HEK293 (cell line): ENCODE measurements around the gene SGF29.
"Not testable (repeated sequence)": the region's sequence is repeated elsewhere in the genome, so short reads cannot be mapped to it uniquely, and the experiment has no call there.

Experiments
- CTCF ChIA-PET: fragments of 350-600 bp; formaldehyde crosslinking; extraction: SDS; loops from one replicate; lab custom pipeline; 2021; ENCODE audit warnings: antibody characterized with exemption; lab: Yijun Ruan, JAX
- POLR2A ChIA-PET: fragments of 300-600 bp; formaldehyde crosslinking; extraction: SDS; loops from one replicate; lab custom pipeline; 2020; ENCODE audit warnings: antibody characterized with exemption, inconsistent platforms; lab: Yijun Ruan, JAX
- H3K27ac ChIP-seq: fragments of 200-500 bp; sonication (Bioruptor generic); 2 replicates; pipeline ENCODE4 v1.5.1; 2014; ENCODE audit warnings: low read depth, low read length, control low read depth, inconsistent platforms; ENCODE audit errors: extremely low read depth
- H3K36me3 ChIP-seq, 2 experiments: fragments of 200-500 bp in 1 of 2; sonication (Bioruptor generic) in 1 of 2; 1 replicate in 1 of 2; 2 replicates in 1 of 2; pipeline ENCODE4 v1.5.1; 2014 to 2017; ENCODE audit warnings: inconsistent platforms in 2 of 2, low read length in 2 of 2; ENCODE audit not compliant: control insufficient read depth in 2 of 2, insufficient read depth in 1 of 2
- H3K4me1 ChIP-seq: fragments of 200-500 bp; sonication (Bioruptor generic); 2 replicates; pipeline ENCODE4 v1.5.1; 2014; ENCODE audit warnings: mild to moderate bottlenecking, low read length, inconsistent platforms; ENCODE audit not compliant: control insufficient read depth, insufficient read depth
- H3K4me3 ChIP-seq: 2 replicates; pipeline ENCODE4 v1.5.1; 2011; ENCODE audit warnings: low read depth, mild to moderate bottlenecking, control low read depth, low read length, moderate library complexity
- H3K9me3 ChIP-seq: fragments of 200-500 bp; sonication (Bioruptor generic); 2 replicates; pipeline ENCODE4 v1.5.1; 2014; ENCODE audit warnings: low read depth, low read length, inconsistent platforms; ENCODE audit not compliant: control insufficient read depth, insufficient read depth
- BCL11A ChIP-seq: fragments of 450-650 bp; formaldehyde crosslinking; IDR thresholded peaks from 2 replicates; pipeline ENCODE4 v1.5.1; 2016; ENCODE audit warnings: low read depth, missing biosample characterization, missing genetic modification characterization
- BCL11B ChIP-seq: fragments of 450-650 bp; formaldehyde crosslinking; IDR thresholded peaks from 2 replicates; pipeline ENCODE4 v1.5.1; 2016; ENCODE audit warnings: low read depth, missing biosample characterization, missing genetic modification characterization
- GLI2 ChIP-seq: fragments of 450-650 bp; formaldehyde crosslinking; IDR thresholded peaks from 2 replicates; pipeline ENCODE4; 2017; ENCODE audit warnings: missing biosample characterization, missing genetic modification characterization, low read depth, borderline replicate concordance
- HOXD13 ChIP-seq: sonication (generic); formaldehyde crosslinking; IDR thresholded peaks from 2 replicates; pipeline ENCODE4 v1.8.0; 2022; ENCODE audit warnings: missing genetic modification reagents, borderline replicate concordance
- INSM2 ChIP-seq: fragments of 450-650 bp; formaldehyde crosslinking; IDR thresholded peaks from 2 replicates; pipeline ENCODE4 v1.5.1; 2016; ENCODE audit warnings: missing biosample characterization, missing genetic modification characterization
- KLF7 ChIP-seq: fragments of 450-650 bp; formaldehyde crosslinking; IDR thresholded peaks from 2 replicates; pipeline ENCODE4 v1.5.1; 2016; ENCODE audit warnings: missing biosample characterization, missing genetic modification characterization, borderline replicate concordance
- PBX3 ChIP-seq: sonication (generic); formaldehyde crosslinking; IDR thresholded peaks from 2 replicates; pipeline ENCODE4 v1.8.1; 2022; ENCODE audit warnings: mild to moderate bottlenecking, moderate library complexity, missing genetic modification reagents
- PRDM1 ChIP-seq: fragments of 450-650 bp; formaldehyde crosslinking; IDR thresholded peaks from 2 replicates; pipeline ENCODE4; 2016; ENCODE audit warnings: missing biosample characterization, missing genetic modification characterization
- PRDM6 ChIP-seq: fragments of 450-650 bp; formaldehyde crosslinking; IDR thresholded peaks from 2 replicates; pipeline ENCODE4 v1.5.1; 2017; ENCODE audit warnings: missing biosample characterization, missing genetic modification characterization
- TRIM28 ChIP-seq: IDR thresholded peaks from 2 replicates; pipeline ENCODE4 v1.6.1; 2011; ENCODE audit warnings: low read length, control low read depth, borderline replicate concordance
- ZBTB17 ChIP-seq: fragments of 450-650 bp; formaldehyde crosslinking; IDR thresholded peaks from 2 replicates; pipeline ENCODE4 v1.5.1; 2016; ENCODE audit warnings: missing biosample characterization, missing genetic modification characterization
- ZEB2 ChIP-seq: fragments of 450-650 bp; formaldehyde crosslinking; IDR thresholded peaks from 2 replicates; pipeline ENCODE4 v1.5.1; 2016; ENCODE audit warnings: missing biosample characterization, missing genetic modification characterization
- ZNF10 ChIP-seq: fragments of 450-650 bp; formaldehyde crosslinking; IDR thresholded peaks from 2 replicates; pipeline ENCODE4 v1.5.1; 2017; ENCODE audit warnings: missing biosample characterization, missing genetic modification characterization
- ZNF223 ChIP-seq: fragments of 450-650 bp; formaldehyde crosslinking; IDR thresholded peaks from 2 replicates; pipeline ENCODE4 v1.5.1; 2016; ENCODE audit warnings: missing biosample characterization, missing genetic modification characterization
- ZNF423 ChIP-seq: fragments of 450-650 bp; formaldehyde crosslinking; IDR thresholded peaks from 2 replicates; pipeline ENCODE4 v1.5.1; 2016; ENCODE audit warnings: missing biosample characterization, missing genetic modification characterization
- ZNF473 ChIP-seq: fragments of 450-650 bp; formaldehyde crosslinking; IDR thresholded peaks from 2 replicates; pipeline ENCODE4 v1.5.1; 2017; ENCODE audit warnings: missing biosample characterization, missing genetic modification characterization
- ZNF521 ChIP-seq: fragments of 450-650 bp; formaldehyde crosslinking; IDR thresholded peaks from 2 replicates; pipeline ENCODE4 v1.5.1; 2017; ENCODE audit warnings: missing biosample characterization, mild to moderate bottlenecking, missing genetic modification characterization
- ZNF600 ChIP-seq: fragments of 450-650 bp; formaldehyde crosslinking; IDR thresholded peaks from 2 replicates; pipeline ENCODE4 v1.5.1; 2016; ENCODE audit warnings: missing biosample characterization, missing genetic modification characterization
- ZNF645 ChIP-seq: fragments of 450-650 bp; formaldehyde crosslinking; IDR thresholded peaks from 2 replicates; pipeline ENCODE4; 2016; ENCODE audit warnings: missing biosample characterization, missing genetic modification characterization
- ZNF768 ChIP-seq: fragments of 450-650 bp; formaldehyde crosslinking; IDR thresholded peaks from 2 replicates; pipeline ENCODE4 v1.5.1; 2018; ENCODE audit warnings: missing biosample characterization, mild to moderate bottlenecking, missing genetic modification characterization
- ZNF791 ChIP-seq: fragments of 450-650 bp; formaldehyde crosslinking; IDR thresholded peaks from 2 replicates; pipeline ENCODE4 v1.5.1; 2016; ENCODE audit warnings: missing biosample characterization, missing genetic modification characterization

The SGF29 gene

GRCh38 chr16:28526201-28527099 lies 27.3 kb upstream of the SGF29 start:
- H3K36me3 ChIP-seq, result no peaks in the 10 kb centered on the region
- H3K4me1 ChIP-seq, result no peaks in the 10 kb centered on the region
- CTCF ChIA-PET, result no interaction called here
- H3K27ac ChIP-seq, result no peak overlapping the region
- POLR2A ChIA-PET, result no interaction called here
- H3K9me3 ChIP-seq, result no peaks in the 10 kb centered on the region
- H3K4me3 ChIP-seq, result no peak overlapping the region
- no peak for TF ChIP-seq INSM2 (tag by site-specific recombination)
- no peak for TF ChIP-seq ZNF423 (tag by site-specific recombination)
- no peak for TF ChIP-seq PRDM6 (tag by site-specific recombination)
- TF ChIP-seq ZEB2 (tag by site-specific recombination), result no peak
- TF ChIP-seq PBX3 (CRISPR knock-in tag), result no peak
- no peak for TF ChIP-seq ZNF645 (tag by site-specific recombination)
- no peak for TF ChIP-seq BCL11B (tag by site-specific recombination)
- TF ChIP-seq ZNF791 (tag by site-specific recombination), result no peak
- TF ChIP-seq ZNF473 (tag by site-specific recombination), result no peak
- no peak for TF ChIP-seq ZNF10 (tag by site-specific recombination)
- TF ChIP-seq ZNF600 (tag by site-specific recombination), result no peak
- TF ChIP-seq, all 188 proteins: peak for 0

- H3K9me3 ChIP-seq, H3K4me1 ChIP-seq, H3K27ac ChIP-seq, POLR2A ChIA-PET, H3K4me3 ChIP-seq, CTCF ChIA-PET, H3K36me3 ChIP-seq: not testable (repeated sequence)
These were observed 26.5 kb upstream of the SGF29 start for GRCh38 chr16:28527100-28527785.

GRCh38 chr16:28527985-28528384 lies 25.7 kb upstream of the SGF29 start:
- Histone ChIP-seq H3K27ac (no peak overlapping the region), H3K9me3 (no peaks in the 10 kb centered on the region), H3K4me1 (no peaks in the 10 kb centered on the region), H3K36me3 (no peaks in the 10 kb centered on the region), H3K4me3 (no peak overlapping the region)
- POLR2A ChIA-PET, result no interaction called here
- CTCF ChIA-PET, result interaction anchor here (0.6 kb wide), 1 partner anchor 16 kb away, joined by 4 read pairs; no protein-coding TSS in a partner anchor
- TF ChIP-seq ZNF223 (tag by site-specific recombination) (no peak), BCL11A (tag by site-specific recombination) (no peak), PRDM1 (tag by site-specific recombination) (no peak), ZNF768 (tag by site-specific recombination) (no peak), HOXD13 (CRISPR knock-in tag) (no peak), GLI2 (tag by site-specific recombination) (no peak), ZNF521 (tag by site-specific recombination) (no peak), PRDM6 (tag by site-specific recombination) (no peak), ZBTB17 (tag by site-specific recombination) (no peak), TRIM28 (no peak), KLF7 (tag by site-specific recombination) (no peak)
